ENCODE results near the gene HSPG2.
"Not testable (repeated sequence)": the region's sequence is repeated elsewhere in the genome, so short reads cannot be mapped to it uniquely, and the experiment has no call there.

The HSPG2 gene

GRCh38 chr1:21972973-21973441, 35.9 kb upstream of the HSPG2 start:
- in situ Hi-C loops (cut with HindIII; ENCODE audit: low pct_ligation_motif_present, low sequenced_read_pairs), result loop anchor here (25.0 kb wide), 1 partner anchor 286 kb away; no protein-coding TSS in a partner anchor
- H3K36me3 ChIP-seq (replicated peaks); DNase-seq: not testable (repeated sequence)

GRCh38 chr1:21970523-21970922, 33.4 kb upstream of the HSPG2 start:
- H3K27me3 ChIP-seq (replicated peaks); DNase-seq; H3K27ac ChIP-seq; H3K36me3 ChIP-seq (replicated peaks); H3K4me3 ChIP-seq (ENCODE audit: low read depth, low read length): not testable (repeated sequence)
- in situ Hi-C loops (cut with HindIII; ENCODE audit: low pct_ligation_motif_present, low sequenced_read_pairs), result loop anchor here (25.0 kb wide), 1 partner anchor 283 kb away; no protein-coding TSS in a partner anchor

More at GRCh38 chr1:21972973-21973441, 35.9 kb upstream of the HSPG2 start:
- not testable (repeated sequence) for H3K27me3 ChIP-seq (replicated peaks); H3K4me3 ChIP-seq (ENCODE audit: low read depth, low read length); H3K27ac ChIP-seq

- not testable (repeated sequence) for H3K27ac ChIP-seq; H3K27me3 ChIP-seq (replicated peaks); DNase-seq; H3K36me3 ChIP-seq (replicated peaks); H3K4me3 ChIP-seq (ENCODE audit: low read depth, low read length)
- in situ Hi-C loops (cut with HindIII; ENCODE audit: low pct_ligation_motif_present, low sequenced_read_pairs), result loop anchor here (25.0 kb wide), 1 partner anchor 282 kb away; no protein-coding TSS in a partner anchor
These were observed 32.0 kb upstream of the HSPG2 start for GRCh38 chr1:21969066-21969465.

GRCh38 chr1:21967216-21967615, 30.1 kb upstream of the HSPG2 start:
- not testable (repeated sequence) for H3K27ac ChIP-seq; DNase-seq; H3K4me3 ChIP-seq (ENCODE audit: low read depth, low read length); H3K27me3 ChIP-seq (replicated peaks); H3K36me3 ChIP-seq (replicated peaks)
- in situ Hi-C loops (cut with HindIII; ENCODE audit: low pct_ligation_motif_present, low sequenced_read_pairs), result loop anchor here (25.0 kb wide), 1 partner anchor 280 kb away; no protein-coding TSS in a partner anchor

GRCh38 chr1:21966247-21967000, 29.3 kb upstream of the HSPG2 start:
- Histone ChIP-seq H3K36me3 (replicated peaks) (no peaks in the 10 kb centered on the region), H3K4me3 (ENCODE audit: low read depth, low read length) (no peak overlapping the region), H3K27me3 (replicated peaks) (no peaks in the 10 kb centered on the region), H3K27ac (no peak overlapping the region)
- no peak for TF ChIP-seq CTCF (IDR thresholded peaks at IDR 0.05; ENCODE audit: low read depth, low read length, missing control alignments)
- DNase-seq, result peak; percentile 69
- in situ Hi-C loops (cut with HindIII; ENCODE audit: low pct_ligation_motif_present, low sequenced_read_pairs), result loop anchor here (25.0 kb wide), 1 partner anchor 279 kb away; no protein-coding TSS in a partner anchor

GRCh38 chr1:21963477-21964217, 26.5 kb upstream of the HSPG2 start:
- in situ Hi-C loops (cut with HindIII; ENCODE audit: low pct_ligation_motif_present, low sequenced_read_pairs), result loop anchor here (25.0 kb wide), 1 partner anchor 276 kb away; no protein-coding TSS in a partner anchor
- peak; percentile 55 for DNase-seq

GRCh38 chr1:21961799-21962198, 24.7 kb upstream of the HSPG2 start:
- DNase-seq, result no peak
- H3K27ac ChIP-seq, result no peak overlapping the region
- in situ Hi-C loops (cut with HindIII; ENCODE audit: low pct_ligation_motif_present, low sequenced_read_pairs), result loop anchor here (25.0 kb wide), 1 partner anchor 274 kb away; no protein-coding TSS in a partner anchor
- TF ChIP-seq CTCF (IDR thresholded peaks at IDR 0.05; ENCODE audit: low read depth, low read length, missing control alignments), result no peak
- H3K4me3 ChIP-seq (ENCODE audit: low read depth, low read length), result no peak overlapping the region
- no peaks in the 10 kb centered on the region for H3K27me3 ChIP-seq (replicated peaks)
- no peaks in the 10 kb centered on the region for H3K36me3 ChIP-seq (replicated peaks)

More at GRCh38 chr1:21963477-21964217, 26.5 kb upstream of the HSPG2 start:
- no peak overlapping the region for H3K4me3 ChIP-seq (ENCODE audit: low read depth, low read length)
- peak; percentile 95 for TF ChIP-seq CTCF (IDR thresholded peaks at IDR 0.05; ENCODE audit: low read depth, low read length, missing control alignments)
- H3K36me3 ChIP-seq (replicated peaks), result no peaks in the 10 kb centered on the region
- H3K27me3 ChIP-seq (replicated peaks), result no peaks in the 10 kb centered on the region
- H3K27ac ChIP-seq, result no peak overlapping the region
